Heart left ventricle (tissue), 16 donors: ENCODE results near the gene LRRC37B. TPM values are rescaled to one million over a fixed set of nuclear protein-coding genes. Genes with fewer than 3 reads are reported as not detected.
"Not testable (repeated sequence)": the region's sequence is repeated elsewhere in the genome, so short reads cannot be mapped to it uniquely, and the experiment has no call there.

Source experiments
- ATAC-seq, 4 donors: fragments of 200-7000 bp; cut with Tn5 transposase; one replicate each; pipeline ENCODE4 v1.9.1; 2020 to 2022; ENCODE audit warnings: moderate library complexity in 4 of 4, mild to moderate bottlenecking in 3 of 4, moderate number of reproducible peaks in 1 of 4
- DNase-seq, 5 donors: peaks; one replicate each; pipeline ENCODE4 v3.0.0-alpha.2; 2020
- H3K27ac ChIP-seq, 12 donors: fragments of 200-600 bp; sonication (generic) in 4 of 12; one replicate each; pipeline versions ENCODE4 v1.5.0 to v1.8.0; 2016 to 2022; ENCODE audit warnings: mild to moderate bottlenecking in 2 of 12
- H3K27me3 ChIP-seq, 9 donors: fragments of 200-600 bp; sonication (generic) in 2 of 9; one replicate each; pipeline versions ENCODE4 v1.5.1 to v1.8.0; 2016 to 2022; ENCODE audit warnings: mild to moderate bottlenecking in 3 of 9
- H3K36me3 ChIP-seq, 9 donors: fragments of 200-600 bp; sonication (generic) in 2 of 9; one replicate each; pipeline versions ENCODE4 v1.5.0 to v1.8.0; 2018 to 2022; ENCODE audit warnings: mild to moderate bottlenecking in 2 of 9
- H3K4me1 ChIP-seq, 12 donors: fragments of 200-600 bp; sonication (generic) in 4 of 12; one replicate each; pipeline versions ENCODE4 v1.5.0 to v1.8.0; 2016 to 2022; ENCODE audit warnings: mild to moderate bottlenecking in 3 of 12
- H3K4me3 ChIP-seq, 12 donors: fragments of 200-600 bp; sonication (generic) in 4 of 12; one replicate each; pipeline versions ENCODE4 v1.5.0 to v1.8.0; 2017 to 2022; ENCODE audit warnings: mild to moderate bottlenecking in 9 of 12, moderate library complexity in 4 of 12
- H3K9me3 ChIP-seq, 12 donors: fragments of 200-600 bp; sonication (generic) in 4 of 12; one replicate each; pipeline versions ENCODE4 v1.5.0 to v1.8.0; 2016 to 2022; ENCODE audit warnings: mild to moderate bottlenecking in 1 of 12
- WGBS, 4 donors: extraction: QIAGEN DNeasy Blood & Tissue Kit in 2 of 4; methylation state at CpG; one replicate each; pipeline versions ENCODE4 v1.1.5 to v1.1.7; 2013 to 2018; 5-methylcytosine and 5-hydroxymethylcytosine counted together
- intact Hi-C, 10 donors: fragments of 100-400 bp; cut with DNase I; formaldehyde crosslinking; loops; one replicate each; pipeline versions ENCODE4 v1.11.1 to v1.14.2; 2022
- polyA plus RNA-seq, 2 donors: library from polyadenylated mRNA; stranded (reverse); fragments of 200-250 nt; gene quantifications; one replicate each; pipeline ENCODE4 v1.2.3, GENCODE V29; 2013
- total RNA-seq, 9 donors: library from RNA; depleted of rRNA in 2 of 9; stranded (reverse); fragments of >200 nt in 2 of 9; fragmentation: NEBNext Ultra II Directional in 3 of 9; extraction: Animal tissue kit (Norgen Biotek cat#: 25700) in 3 of 9; gene quantifications; one replicate each; pipeline versions ENCODE4 v1.1.0 to v1.2.4, GENCODE V29; 2016 to 2023
- donor health status: ischemic (EF 13 %, LVEDD 7.1; RV severe dilation, severe dysfunction).
- donor health status: healthy with polysubstance abuse.
- donor health status: DM: no; HTN: yes; CAD: no.
- donor health status: DM: no; HTN: no; CAD: no.
- donor health status: ischemic (EF 25% LVEDD 6.9; RV normal size, moderate dysfunction).
- donor health status: ischemic (EF 25% LVEDD 5.7; RV mildly dilated, moderate dysfunction).
- donor health status: healthy.
- donor health status: DM: yes; HTN: yes; CAD: no.
- donor health status: ischemic (EF 35%, LVEDD 5.7; RV mildly dilated, moderate dysfunction).
- donor health status: nonischemic (EF 11% LVEDD 7.7; RV severe dilation, severe dysfunction).
- donor health status: DM: yes; HTN: yes; CAD: no.
- donor health status: PGD.
- donor health status: ischemic (EF 29% LVEDD 5.4; RV normal size, mild dysfunction).
- donor health status: nonischemic (EF 23%, LVEDD 6.1; RV moderate dilation, normal function).

LRRC37B gene
- total and polyA plus RNA-seq, 11 donors, result 2.3 to 10.6 (median 3.2) TPM

- H3K36me3 ChIP-seq, result peaks cover 0 to 27% (median 10%) of the 10 kb centered on the region in 9 donors
- intact Hi-C loops, DNase-seq: not testable (repeated sequence)
Observed at GRCh38 chr17:32047663-32048062, 40.5 kb downstream of the LRRC37B start.

GRCh38 chr17:32054985-32055384 is 47.8 kb downstream of the LRRC37B start:
- 82 to 100% (median 93%) methylated on average over 1 to 3 of the region's 4 CpGs for WGBS, 4 donors

More at GRCh38 chr17:32047663-32048062, 40.5 kb downstream of the LRRC37B start:
- ATAC-seq, H3K27me3 ChIP-seq, H3K4me3 ChIP-seq, H3K27ac ChIP-seq, H3K9me3 ChIP-seq, H3K4me1 ChIP-seq: not testable (repeated sequence)
- 95 to 98% (median 97%) methylated on average over 6 of the region's 6 CpGs for WGBS, 4 donors

GRCh38 chr17:32055425-32055824 is 48.2 kb downstream of the LRRC37B start:
- intact Hi-C loops, H3K27me3 ChIP-seq, H3K9me3 ChIP-seq, H3K4me1 ChIP-seq, ATAC-seq, H3K27ac ChIP-seq, H3K4me3 ChIP-seq, H3K36me3 ChIP-seq, DNase-seq: not testable (repeated sequence)
- 88 to 94% (median 90%) methylated on average over 2 of the region's 3 CpGs for WGBS, 4 donors

More at GRCh38 chr17:32054985-32055384, 47.8 kb downstream of the LRRC37B start:
- ATAC-seq, DNase-seq, H3K27me3 ChIP-seq, intact Hi-C loops, H3K36me3 ChIP-seq, H3K4me3 ChIP-seq, H3K9me3 ChIP-seq, H3K4me1 ChIP-seq, H3K27ac ChIP-seq: not testable (repeated sequence)

GRCh38 chr17:32056500-32056899 is 49.3 kb downstream of the LRRC37B start:
- H3K27ac ChIP-seq, DNase-seq, H3K36me3 ChIP-seq, H3K9me3 ChIP-seq, H3K4me1 ChIP-seq, ATAC-seq, H3K4me3 ChIP-seq, H3K27me3 ChIP-seq, intact Hi-C loops: not testable (repeated sequence)
- WGBS, 4 donors, result 89 to 96% (median 94%) methylated on average over 7 to 8 of the region's 10 CpGs

GRCh38 chr17:32057460-32058105 is 50.4 kb downstream of the LRRC37B start:
- DNase-seq, ATAC-seq, H3K36me3 ChIP-seq, intact Hi-C loops, H3K27me3 ChIP-seq, H3K9me3 ChIP-seq, H3K4me1 ChIP-seq, H3K4me3 ChIP-seq, H3K27ac ChIP-seq: not testable (repeated sequence)
- 43 to 80% (median 75%) methylated on average over 6 to 12 of the region's 12 CpGs for WGBS, 4 donors

GRCh38 chr17:32060695-32061094 is 53.5 kb downstream of the LRRC37B start:
- H3K27me3 ChIP-seq, H3K27ac ChIP-seq, H3K4me3 ChIP-seq, H3K36me3 ChIP-seq, H3K9me3 ChIP-seq, intact Hi-C loops, H3K4me1 ChIP-seq, DNase-seq: not testable (repeated sequence)
- 42 to 44% methylated on average over 4 of the region's 9 CpGs; no CpG with 5 or more reads in 2 of the 4 donors for WGBS, 4 donors
- peak in 2 of 4 donors; percentile 20 to 21 for ATAC-seq

GRCh38 chr17:32061840-32062239 is 54.7 kb downstream of the LRRC37B start:
- H3K36me3 ChIP-seq, H3K4me1 ChIP-seq, H3K4me3 ChIP-seq, DNase-seq, intact Hi-C loops, ATAC-seq, H3K27me3 ChIP-seq, H3K27ac ChIP-seq, H3K9me3 ChIP-seq: not testable (repeated sequence)
- 72 to 76% (median 73%) methylated on average over 8 of the region's 8 CpGs for WGBS, 4 donors

- H3K4me3 ChIP-seq, H3K27me3 ChIP-seq, ATAC-seq, H3K27ac ChIP-seq, H3K36me3 ChIP-seq, H3K4me1 ChIP-seq, intact Hi-C loops, DNase-seq, H3K9me3 ChIP-seq: not testable (repeated sequence)
- 90 to 100% (median 94%) methylated on average over 1 to 2 of the region's 2 CpGs for WGBS, 4 donors
Observed at GRCh38 chr17:32064091-32064490, 56.9 kb downstream of the LRRC37B start.

GRCh38 chr17:32066123-32066680 is 59.0 kb downstream of the LRRC37B start:
- H3K4me1 ChIP-seq, H3K4me3 ChIP-seq, H3K27ac ChIP-seq, DNase-seq, H3K36me3 ChIP-seq, H3K27me3 ChIP-seq, H3K9me3 ChIP-seq, intact Hi-C loops: not testable (repeated sequence)
- WGBS, 4 donors, result 39 to 69% (median 59%) methylated on average over 7 to 9 of the region's 10 CpGs
- ATAC-seq, result peak in 2 of 4 donors; percentile 19 to 50
